GM18507 (cell line): Measurements from ENCODE around the gene MIER1.
"Not testable (repeated sequence)": the region's sequence is repeated elsewhere in the genome, so short reads cannot be mapped to it uniquely, and the experiment has no call there.

Experiments used
- DNase-seq: peaks from one replicate; pipeline ENCODE4 v3.0.0; 2011; ENCODE audit warnings: low read depth; ENCODE audit not compliant: insufficient read length; ENCODE audit errors: extremely low spot score
- FAIRE-seq: peaks from 2 replicates; lab custom pipeline; 2011; peaks lifted over from hg19 to GRCh38; lab: Jason Lieb, UNC

Gene MIER1

GRCh38 chr1:66933887-66934700 is 9.3 kb downstream of the MIER1 start:
- peak; percentile 48 for FAIRE-seq

GRCh38 chr1:66937529-66938234 is 12.9 kb downstream of the MIER1 start:
- FAIRE-seq: peak; percentile 12
- no peak for DNase-seq

More at GRCh38 chr1:66933887-66934700, 9.3 kb downstream of the MIER1 start:
- no peak for DNase-seq

DNA sequence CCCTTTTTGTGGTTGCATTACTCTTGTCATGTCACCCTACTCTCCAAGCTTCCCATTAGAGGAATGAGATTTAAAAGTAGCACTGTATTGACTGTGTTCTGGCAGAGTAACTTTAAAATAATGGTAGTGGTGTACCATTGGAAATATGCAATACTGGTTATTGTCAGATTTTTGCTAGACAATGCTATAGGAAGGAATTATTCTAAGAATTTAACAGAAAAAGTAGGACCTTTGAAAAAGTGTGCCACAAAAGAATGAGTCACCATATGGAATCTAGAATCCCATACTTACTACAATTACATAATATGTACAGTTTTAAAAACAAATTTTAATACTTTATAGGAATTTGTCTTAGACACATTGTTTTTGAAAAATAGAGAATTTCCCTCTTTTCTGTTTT is 13.8 kb downstream of the MIER1 start:
- FAIRE-seq: no peak
- no peak for DNase-seq

- FAIRE-seq: no peak
- DNase-seq: no peak
These were observed 16.2 kb downstream of the MIER1 start for GRCh38 chr1:66940981-66941380.

GRCh38 chr1:66943361-66943969 is 18.7 kb downstream of the MIER1 start:
- DNase-seq (no peak), FAIRE-seq (no peak)

DNA sequence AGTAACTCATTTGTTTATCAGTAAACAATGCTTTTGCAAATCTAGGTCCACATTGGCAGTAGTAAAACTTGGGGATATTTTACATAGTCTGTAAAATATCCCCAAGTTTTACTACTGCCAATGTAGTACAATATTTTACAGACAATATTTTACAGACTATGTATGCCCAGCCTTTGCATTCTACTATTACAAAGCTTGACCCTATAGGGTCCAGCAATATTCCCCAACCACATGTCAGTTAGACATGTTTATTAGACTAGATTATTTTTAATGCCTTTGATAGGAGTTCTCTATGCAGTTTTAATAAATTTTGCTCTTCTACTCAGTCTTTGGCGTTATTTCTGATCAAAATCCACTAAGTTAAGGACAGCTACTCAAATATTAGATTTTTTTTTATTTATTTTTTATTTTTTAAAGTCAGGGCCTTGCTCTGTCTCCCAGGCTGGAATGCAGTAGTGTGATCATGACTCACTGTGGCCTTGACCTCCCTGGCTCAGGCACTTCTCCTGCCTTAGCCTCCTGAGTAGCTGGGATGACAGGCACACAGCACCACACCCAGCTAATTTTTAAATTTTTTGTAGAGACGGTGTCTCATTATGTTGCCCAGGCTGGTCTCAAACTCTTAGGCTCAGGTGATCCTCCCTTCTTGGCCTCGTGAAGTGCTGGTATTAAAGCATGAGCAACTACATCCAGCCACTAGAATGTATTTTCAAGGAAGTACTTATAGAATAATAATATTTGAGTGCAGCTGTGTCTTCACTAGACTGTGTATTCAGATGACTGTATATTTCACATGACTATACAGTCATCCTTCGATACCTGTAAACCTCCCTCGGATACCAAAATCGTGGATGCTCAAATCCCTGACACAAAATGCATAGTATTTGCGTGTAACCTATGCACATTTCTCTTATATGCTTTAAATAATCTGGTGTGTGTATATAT is 19.8 kb downstream of the MIER1 start:
- DNase-seq (no peak), FAIRE-seq (no peak)

DNA sequence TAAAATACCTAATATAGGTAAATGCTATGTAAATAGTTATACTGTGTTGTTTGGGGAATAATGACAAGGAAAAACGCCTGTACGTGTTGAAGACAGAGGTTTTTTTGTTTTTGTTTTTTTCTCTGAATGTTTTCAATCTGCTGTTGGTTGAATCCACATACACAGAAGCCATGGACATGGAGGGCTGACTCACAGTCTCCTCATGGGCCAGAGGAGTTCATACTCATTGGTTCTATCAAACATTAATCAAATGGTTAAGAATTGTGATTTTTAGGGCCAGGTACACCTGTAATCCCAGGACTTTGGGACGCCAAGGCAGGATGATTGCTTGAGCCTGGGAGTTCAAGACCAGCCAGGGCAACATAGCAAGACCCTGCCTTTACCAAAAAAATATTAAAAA is 20.5 kb downstream of the MIER1 start:
- FAIRE-seq (no peak), DNase-seq (no peak)

- DNase-seq (no peak), FAIRE-seq (no peak)
These were observed 22.5 kb downstream of the MIER1 start for GRCh38 chr1:66947267-66947666.

DNA sequence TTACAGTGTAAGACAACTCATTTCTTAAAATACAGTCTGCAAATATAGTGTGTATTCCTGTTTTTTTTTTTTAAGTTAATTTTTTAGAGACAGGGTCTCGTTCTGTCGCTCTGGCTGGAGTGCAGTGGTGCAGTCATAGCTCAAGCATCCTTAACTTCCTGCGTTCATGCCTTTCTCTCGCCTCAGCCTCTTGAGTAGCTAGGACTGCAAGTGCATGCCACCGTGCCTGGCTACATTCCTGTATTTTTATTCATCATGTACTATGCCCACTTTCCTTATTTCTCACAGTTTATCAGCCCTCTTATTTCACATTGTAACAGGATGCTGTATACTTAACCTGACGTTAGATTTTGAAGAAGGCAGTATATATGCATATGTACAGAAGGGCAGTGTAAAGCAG is 26.7 kb downstream of the MIER1 start:
- DNase-seq (no peak), FAIRE-seq (no peak)

- no peak for DNase-seq
- peak; percentile 75 for FAIRE-seq
These were observed 29.4 kb downstream of the MIER1 start for GRCh38 chr1:66954208-66954607.

DNA sequence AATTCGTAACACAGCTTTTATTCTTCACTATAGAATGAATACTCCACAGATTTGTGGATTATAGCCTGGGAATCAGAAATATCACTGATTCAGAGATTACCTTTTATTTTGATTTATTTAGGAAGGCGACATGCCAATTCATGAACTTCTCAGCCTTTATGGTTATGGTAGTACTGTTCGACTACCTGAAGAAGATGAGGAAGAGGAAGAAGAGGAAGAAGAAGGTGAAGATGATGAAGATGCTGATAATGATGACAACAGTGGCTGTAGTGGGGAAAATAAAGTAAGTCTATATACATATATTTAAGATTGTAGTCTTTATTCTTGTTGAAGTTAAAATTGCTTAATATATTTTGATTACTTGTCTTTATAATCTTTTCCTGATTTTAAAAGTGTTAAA is 33.1 kb downstream of the MIER1 start:
- DNase-seq (no peak), FAIRE-seq (no peak)

- not testable (repeated sequence) for DNase-seq, FAIRE-seq
These were observed 41.5 kb downstream of the MIER1 start for GRCh38 chr1:66966188-66966873.

GRCh38 chr1:66968574-66968973 is 43.8 kb downstream of the MIER1 start:
- no peak for FAIRE-seq
- DNase-seq: no peak

- FAIRE-seq (no peak), DNase-seq (no peak)
These were observed 53.4 kb downstream of the MIER1 start for GRCh38 chr1:66978201-66978600.

DNA sequence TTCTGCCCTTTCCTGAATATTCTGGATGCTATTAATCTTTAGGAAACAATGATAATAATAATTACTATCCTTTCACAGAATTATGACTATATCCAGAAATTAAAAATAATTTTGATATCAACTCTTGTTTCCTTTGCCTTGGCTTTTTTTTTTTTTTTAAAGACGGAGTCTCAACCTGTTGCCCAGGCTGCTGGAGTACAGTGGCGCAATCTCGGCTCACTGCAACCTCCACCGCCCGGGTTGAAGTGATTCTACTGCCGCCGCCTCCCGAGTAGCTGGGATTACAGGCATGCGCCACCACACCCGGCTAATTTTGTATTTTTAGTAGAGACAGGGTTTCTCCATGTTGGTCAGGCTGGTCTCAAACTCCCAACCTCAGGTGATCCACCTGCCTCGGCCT is 54.8 kb downstream of the MIER1 start:
- not testable (repeated sequence) for DNase-seq, FAIRE-seq

DNA sequence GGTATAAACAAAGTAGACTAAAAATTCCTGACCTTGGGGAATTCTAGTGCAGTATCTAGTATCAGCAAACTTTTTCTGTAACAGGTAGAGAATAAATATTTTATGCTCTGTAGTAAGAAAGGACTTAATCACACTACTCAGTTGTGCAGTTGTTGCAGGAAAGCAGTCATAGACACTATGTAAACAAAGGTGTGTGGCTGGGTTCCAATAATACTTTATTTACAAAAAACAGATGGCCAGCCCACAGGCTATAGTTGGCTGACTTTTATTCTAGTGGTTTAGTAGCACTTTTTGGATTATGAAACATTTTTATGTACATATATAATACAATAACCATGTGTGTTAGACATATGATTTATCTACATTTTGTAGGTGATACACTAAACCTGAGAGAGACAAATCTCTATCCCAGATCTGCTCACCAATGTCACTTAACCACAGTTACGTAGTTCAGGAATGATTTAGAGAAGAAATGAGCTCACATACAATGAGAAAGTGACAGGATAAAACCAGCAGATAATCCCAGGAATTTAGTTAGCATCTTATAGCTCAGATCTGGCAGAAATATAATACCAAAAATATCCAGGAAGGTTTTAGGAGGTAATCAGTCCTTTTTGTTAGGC is 56.1 kb downstream of the MIER1 start:
- FAIRE-seq (no peak), DNase-seq (no peak)

DNA sequence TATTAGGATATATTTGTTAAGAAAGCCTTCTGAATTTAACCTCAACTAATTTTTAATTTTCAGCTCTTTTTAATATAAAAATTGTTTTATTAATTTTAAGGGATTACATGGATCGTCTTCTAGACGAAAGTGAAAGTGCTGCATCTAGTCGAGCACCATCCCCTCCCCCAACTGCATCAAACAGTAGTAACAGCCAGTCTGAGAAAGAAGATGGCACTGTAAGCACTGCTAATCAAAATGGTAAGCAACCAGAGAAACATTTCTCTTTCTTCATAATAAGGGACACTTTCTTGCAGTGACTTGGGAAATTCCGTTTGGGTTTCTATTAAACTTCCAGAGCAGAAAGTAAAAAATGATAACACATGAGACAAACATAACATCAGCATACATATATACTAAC is 56.9 kb downstream of the MIER1 start:
- peak; percentile 58 for FAIRE-seq
- no peak for DNase-seq

DNA sequence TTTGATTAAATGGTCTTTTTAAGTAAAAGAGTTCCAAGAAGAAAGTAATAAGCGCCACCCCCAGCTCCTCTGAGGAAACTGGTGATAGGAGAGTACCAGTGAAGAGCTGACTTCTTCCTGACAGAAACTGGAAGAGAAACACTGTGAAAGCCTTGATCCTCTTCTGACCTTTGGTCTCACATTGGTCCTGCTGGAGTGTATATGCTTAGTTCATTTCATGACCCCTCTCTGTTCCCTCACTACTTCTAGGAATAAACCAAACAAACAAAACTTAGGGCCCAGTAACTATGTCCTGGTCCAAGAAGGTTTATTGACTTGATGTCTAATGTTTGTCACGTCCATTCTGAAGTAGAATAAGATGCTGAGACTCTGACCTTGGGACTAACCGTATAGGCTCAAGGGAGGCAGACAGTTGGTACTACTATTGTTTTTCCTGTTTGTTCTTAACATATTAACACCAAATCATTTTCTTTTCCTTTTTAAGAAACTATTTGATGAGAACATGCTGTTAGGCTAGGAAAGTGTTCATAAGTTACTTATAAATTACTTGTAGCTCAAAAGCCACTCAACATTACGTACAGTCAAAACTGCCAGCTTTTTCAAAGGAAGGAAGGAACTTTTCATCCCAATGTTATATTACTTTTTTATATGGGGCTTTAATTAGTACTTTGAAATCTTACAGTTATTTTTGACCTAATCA is 57.9 kb downstream of the MIER1 start:
- DNase-seq (no peak), FAIRE-seq (peak; percentile 94)
